A549 (cell line): ENCODE results near the gene MXD4. TPM values are rescaled to one million over a fixed set of nuclear protein-coding genes. Genes with fewer than 3 reads are reported as not detected.

Experiments used
- ATAC-seq, 2 experiments: fragments of 200-7000 bp in 1 of 2; fragments of >200 bp in 1 of 2; cut with Nextera tagmentation in 1 of 2; cut with Tn5 transposase in 1 of 2; 3 replicates each; pipeline versions ENCODE4 v1.8.0 to v1.9.1; 2018 to 2020; ENCODE audit warnings: mild to moderate bottlenecking in 1 of 2, moderate library complexity in 1 of 2
- CTCF ChIA-PET: fragments of 300-600 bp; sonication (Branson Sonifier 250); formaldehyde crosslinking; extraction: SDS; loops from one replicate; lab custom pipeline; 2021; ENCODE audit warnings: antibody characterized with exemption, inconsistent platforms; lab: Yijun Ruan, JAX
- POLR2A ChIA-PET: fragments of 350-600 bp; formaldehyde crosslinking; extraction: SDS; loops from one replicate; lab custom pipeline; 2021; ENCODE audit warnings: antibody characterized with exemption, inconsistent platforms; lab: Yijun Ruan, JAX
- DNase-seq, 2 experiments: peaks; one replicate each; pipeline versions ENCODE4 v3.0.0 to v3.0.0-alpha.2; 2011 to 2016; ENCODE audit warnings: low read depth in 1 of 2, low spot score in 1 of 2
- FAIRE-seq: peaks from 2 replicates; lab custom pipeline; 2011; peaks lifted over from hg19 to GRCh38; lab: Jason Lieb, UNC
- H3K27ac ChIP-seq, 2 experiments: fragments of >200 bp; sonication (Bioruptor Twin); formaldehyde crosslinking; 3 replicates each; pipeline ENCODE4 v1.5.1; 2016 to 2017
- H3K4me1 ChIP-seq: fragments of >200 bp; sonication (Bioruptor Twin); formaldehyde crosslinking; 3 replicates; pipeline ENCODE4 v1.6.1; 2016
- H3K4me2 ChIP-seq: fragments of >200 bp; sonication (Bioruptor Twin); formaldehyde crosslinking; 3 replicates; pipeline ENCODE4 v1.6.1; 2016
- H3K4me3 ChIP-seq: fragments of >200 bp; sonication (Bioruptor Twin); formaldehyde crosslinking; 3 replicates; pipeline ENCODE4 v1.5.1; 2016
- H3K9me3 ChIP-seq: fragments of >200 bp; sonication (Bioruptor Twin); formaldehyde crosslinking; 3 replicates; pipeline ENCODE4 v1.6.1; 2016
- CBX2 ChIP-seq: fragments of 200-600 bp; sonication (generic); IDR thresholded peaks from 2 replicates; pipeline ENCODE4 v1.6.1; 2016; ENCODE audit warnings: low read depth, mild to moderate bottlenecking, borderline replicate concordance
- CEBPB ChIP-seq, 2 experiments: fragments of >200 bp in 1 of 2; sonication (Bioruptor Twin) in 1 of 2; formaldehyde crosslinking in 1 of 2; IDR thresholded peaks; 2 replicates each; pipeline ENCODE4 v1.6.1; 2012 to 2016
- CHD2 ChIP-seq: fragments of 150-350 bp; IDR thresholded peaks from 2 replicates; pipeline ENCODE4 v1.6.1; 2014; ENCODE audit warnings: low read length; ENCODE audit not compliant: partially characterized antibody
- EP300 ChIP-seq, 2 experiments: fragments of >200 bp; sonication (Bioruptor Twin); formaldehyde crosslinking; IDR thresholded peaks; 2 replicates in 1 of 2; 3 replicates in 1 of 2; pipeline ENCODE4 v1.6.1; 2016 to 2017
- FOSB ChIP-seq: fragments of 250-450 bp; sonication (Bioruptor Pico); IDR thresholded peaks from 2 replicates; pipeline ENCODE4 v1.5.0; 2020; ENCODE audit warnings: mild to moderate bottlenecking, moderate library complexity
- HOXB13 ChIP-seq: fragments of 250-450 bp; sonication (Bioruptor Pico); IDR thresholded peaks from 2 replicates; pipeline ENCODE4 v1.5.0; 2020; ENCODE audit warnings: low read depth, mild to moderate bottlenecking, moderate library complexity
- RARB ChIP-seq: fragments of 250-450 bp; sonication (Bioruptor Pico); IDR thresholded peaks from 2 replicates; pipeline ENCODE4 v1.8.0; 2021; ENCODE audit warnings: mild to moderate bottlenecking, moderate library complexity
- SMC3 ChIP-seq: fragments of >200 bp; sonication (Bioruptor Twin); formaldehyde crosslinking; IDR thresholded peaks from 3 replicates; pipeline ENCODE4 v1.6.1; 2018; ENCODE audit warnings: inconsistent platforms
- SREBF2 ChIP-seq: fragments of 450-650 bp; IDR thresholded peaks from 2 replicates; pipeline ENCODE4 v1.6.1; 2014; ENCODE audit warnings: mild to moderate bottlenecking, moderate library complexity
- TP53 ChIP-seq: fragments of 250-450 bp; sonication (Bioruptor Pico); IDR thresholded peaks from 2 replicates; pipeline ENCODE4 v1.5.0; 2021; ENCODE audit warnings: mild to moderate bottlenecking, moderate library complexity
- ZC3H11A ChIP-seq: fragments of 450-650 bp; IDR thresholded peaks from 2 replicates; pipeline ENCODE4 v1.6.1; 2014; ENCODE audit warnings: antibody characterized with exemption, mild to moderate bottlenecking
- ZFP36 ChIP-seq: fragments of 450-650 bp; IDR thresholded peaks from 2 replicates; pipeline ENCODE4 v1.6.1; 2014; ENCODE audit warnings: borderline replicate concordance; ENCODE audit not compliant: partially characterized antibody
- ZNF302 ChIP-seq: fragments of 250-450 bp; sonication (Bioruptor Pico); IDR thresholded peaks from 2 replicates; pipeline ENCODE4 v1.9.0; 2021; ENCODE audit warnings: inconsistent platforms, mild to moderate bottlenecking, moderate library complexity
- WGBS: methylation state at CpG from one replicate; pipeline ENCODE4 v1.1.6; 2017; ENCODE audit errors: missing lambda C conversion rate; 5-methylcytosine and 5-hydroxymethylcytosine counted together
- polyA plus RNA-seq, 4 experiments: library from polyadenylated mRNA; depleted of rRNA in 3 of 4; stranded (reverse); fragments of >200 nt; fragmentation: RNase III in 1 of 4; extraction: RNeasy Plus Mini Kit Qiagen cat#74134 plus additional on column Dnase treatment in 1 of 4; gene quantifications; 2 replicates in 3 of 4; 3 replicates in 1 of 4; pipeline ENCODE4 v1.2.3, GENCODE V29; 2011 to 2017
- TF ChIP-seq, protein P1 (sequence below): fragments of 150-350 bp; IDR thresholded peaks from 2 replicates; pipeline ENCODE4 v1.6.1; 2014; ENCODE audit warnings: low read depth, mild to moderate bottlenecking, low read length
- TF ChIP-seq, protein P2 (sequence below): fragments of >200 bp; sonication (Bioruptor Twin); formaldehyde crosslinking; IDR thresholded peaks from 3 replicates; pipeline ENCODE4 v1.5.1; 2016
- TF ChIP-seq, protein P3 (sequence below): fragments of 250-450 bp; sonication (Bioruptor Pico); IDR thresholded peaks from 2 replicates; pipeline ENCODE4 v1.5.0; 2020; ENCODE audit warnings: low read depth, mild to moderate bottlenecking, moderate library complexity
- TF ChIP-seq, protein P4 (sequence below): IDR thresholded peaks from 2 replicates; pipeline ENCODE4 v1.6.1; 2012; ENCODE audit warnings: low read depth, borderline replicate concordance
- TF ChIP-seq, protein P5 (sequence below): fragments of >200 bp; sonication (Bioruptor Twin); formaldehyde crosslinking; IDR thresholded peaks from 2 replicates; pipeline ENCODE4 v1.6.1; 2016
- TF ChIP-seq, protein P6 (sequence below): IDR thresholded peaks from 2 replicates; pipeline ENCODE4 v1.6.1; 2012
- TF ChIP-seq, protein P7 (sequence below): fragments of 200-600 bp; sonication (generic); IDR thresholded peaks from 2 replicates; pipeline ENCODE4 v1.6.1; 2016; ENCODE audit warnings: antibody characterized with exemption, mild to moderate bottlenecking, moderate library complexity

The MXD4 gene
- polyA plus RNA-seq, 2 of the 4 experiments (the other 2 are of a cell fraction): 10.8 to 18.5 TPM

DNA sequence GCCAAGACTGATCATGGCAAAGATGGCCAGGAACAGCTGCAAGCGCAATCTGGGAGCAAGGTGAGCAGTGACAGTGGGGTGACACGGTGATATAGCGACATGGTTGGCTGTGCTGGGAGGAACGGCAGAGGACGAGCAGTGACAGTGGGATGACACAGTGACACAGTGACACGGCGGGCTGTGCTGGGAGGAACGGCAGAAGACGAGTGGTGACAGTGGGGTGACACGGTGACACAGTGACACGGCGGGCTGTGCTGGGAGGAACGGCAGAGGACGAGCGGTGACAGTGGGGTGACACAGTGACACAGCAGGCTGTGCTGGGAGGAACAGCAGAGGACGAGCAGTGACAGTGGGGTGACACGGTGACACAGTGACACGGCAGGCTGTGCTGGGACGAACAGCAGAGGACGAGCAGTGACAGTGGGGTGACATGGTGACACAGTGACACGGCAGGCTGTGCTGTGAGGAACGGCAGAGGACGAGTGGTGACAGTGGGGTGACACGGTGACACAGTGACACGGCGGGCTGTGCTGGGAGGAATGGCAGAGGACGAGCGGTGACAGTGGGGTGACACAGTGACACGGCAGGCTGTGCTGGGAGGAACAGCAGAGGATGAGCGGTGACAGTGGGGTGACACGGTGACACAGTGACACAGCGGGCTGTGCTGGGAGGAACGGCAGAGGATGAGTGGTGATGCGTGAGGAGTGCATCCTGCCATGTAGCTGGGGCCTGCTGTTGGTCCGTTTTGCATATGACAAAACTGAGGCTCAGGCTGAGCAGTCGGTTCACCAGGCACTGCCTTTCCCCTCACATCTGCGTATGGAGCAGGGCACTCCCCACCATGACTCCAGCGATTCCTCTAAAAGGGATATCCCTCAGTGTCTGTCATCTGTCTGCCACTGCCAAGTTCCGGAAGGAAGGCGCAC is 36.0 kb upstream of the MXD4 start:
- Histone ChIP-seq H3K9me3 (no peaks in the 10 kb centered on the region), H3K4me1 (no peaks in the 10 kb centered on the region), H3K4me3 (no peak overlapping the region), H3K27ac (no peak overlapping the region)
- no peak for ATAC-seq
- FAIRE-seq: no peak
- CTCF ChIA-PET: no interaction called here
- 86% methylated on average over 37 of the region's 40 CpGs for WGBS
- TF ChIP-seq, protein P1, sequence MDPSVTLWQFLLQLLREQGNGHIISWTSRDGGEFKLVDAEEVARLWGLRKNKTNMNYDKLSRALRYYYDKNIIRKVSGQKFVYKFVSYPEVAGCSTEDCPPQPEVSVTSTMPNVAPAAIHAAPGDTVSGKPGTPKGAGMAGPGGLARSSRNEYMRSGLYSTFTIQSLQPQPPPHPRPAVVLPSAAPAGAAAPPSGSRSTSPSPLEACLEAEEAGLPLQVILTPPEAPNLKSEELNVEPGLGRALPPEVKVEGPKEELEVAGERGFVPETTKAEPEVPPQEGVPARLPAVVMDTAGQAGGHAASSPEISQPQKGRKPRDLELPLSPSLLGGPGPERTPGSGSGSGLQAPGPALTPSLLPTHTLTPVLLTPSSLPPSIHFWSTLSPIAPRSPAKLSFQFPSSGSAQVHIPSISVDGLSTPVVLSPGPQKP: no peak
- TF ChIP-seq SMC3: no peak
- TF ChIP-seq, all 56 proteins: peak for 0
- no peak overlapping the region for H3K4me2 ChIP-seq
- DNase-seq: no peak
- POLR2A ChIA-PET: no interaction called here

DNA sequence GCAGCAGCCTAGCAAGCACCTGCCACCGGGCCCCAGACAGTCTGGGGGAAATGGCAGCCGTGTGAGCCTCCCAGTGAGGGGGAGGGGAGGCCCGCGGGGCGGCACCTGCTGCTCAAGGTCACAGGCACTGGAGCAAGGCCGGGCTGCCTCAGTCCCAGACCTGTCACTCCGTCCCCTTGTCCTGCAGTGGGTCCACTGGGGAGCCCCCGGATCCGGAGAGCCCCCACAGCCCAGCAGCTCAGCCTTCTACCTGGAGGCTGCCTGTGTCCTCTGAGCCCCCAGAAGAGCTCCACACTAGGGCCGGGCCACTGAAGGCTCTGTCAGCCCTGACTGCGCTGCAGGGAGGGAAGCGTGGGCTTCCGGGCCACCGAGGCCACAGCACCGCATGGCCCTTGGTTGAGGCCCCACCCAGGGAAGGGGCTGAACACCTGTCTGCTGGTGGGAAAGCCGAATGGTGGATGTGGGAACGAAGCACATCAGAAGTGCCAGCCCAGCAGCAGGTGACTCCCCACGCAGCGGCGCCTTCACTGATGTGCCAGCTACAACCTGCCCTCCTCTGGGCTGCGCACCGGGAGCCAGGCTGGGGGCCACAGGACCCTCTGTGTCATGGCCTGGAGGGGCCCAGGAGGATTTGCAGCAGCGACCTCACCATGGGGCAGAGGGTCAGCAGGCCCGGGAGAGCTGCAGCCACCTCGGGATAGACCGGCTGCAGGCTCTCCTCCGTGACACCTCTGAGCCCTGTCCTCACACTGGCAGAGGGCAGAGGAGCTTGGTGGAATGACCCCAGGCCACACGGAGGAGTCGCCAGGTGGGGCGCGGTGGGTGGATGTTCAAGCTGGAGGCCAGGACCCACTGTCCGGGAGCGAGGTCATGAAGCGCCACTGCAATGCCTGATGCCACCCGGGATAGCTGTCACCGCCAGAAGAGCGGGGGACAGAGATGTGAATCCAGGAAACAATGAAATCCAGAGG is 35.0 kb upstream of the MXD4 start:
- 81% methylated on average over 8 of the region's 37 CpGs for WGBS
- POLR2A ChIA-PET: no interaction called here
- DNase-seq (no peak), ATAC-seq (no peak), FAIRE-seq (no peak)
- no peak overlapping the region for H3K4me2 ChIP-seq
- no peaks in the 10 kb centered on the region for H3K4me1 ChIP-seq
- no peak for TF ChIP-seq RARB (CRISPR knock-in tag)
- no peak for TF ChIP-seq ZNF302 (CRISPR knock-in tag)
- TF ChIP-seq TP53: no peak
- no peak for TF ChIP-seq CHD2
- TF ChIP-seq, protein P2, sequence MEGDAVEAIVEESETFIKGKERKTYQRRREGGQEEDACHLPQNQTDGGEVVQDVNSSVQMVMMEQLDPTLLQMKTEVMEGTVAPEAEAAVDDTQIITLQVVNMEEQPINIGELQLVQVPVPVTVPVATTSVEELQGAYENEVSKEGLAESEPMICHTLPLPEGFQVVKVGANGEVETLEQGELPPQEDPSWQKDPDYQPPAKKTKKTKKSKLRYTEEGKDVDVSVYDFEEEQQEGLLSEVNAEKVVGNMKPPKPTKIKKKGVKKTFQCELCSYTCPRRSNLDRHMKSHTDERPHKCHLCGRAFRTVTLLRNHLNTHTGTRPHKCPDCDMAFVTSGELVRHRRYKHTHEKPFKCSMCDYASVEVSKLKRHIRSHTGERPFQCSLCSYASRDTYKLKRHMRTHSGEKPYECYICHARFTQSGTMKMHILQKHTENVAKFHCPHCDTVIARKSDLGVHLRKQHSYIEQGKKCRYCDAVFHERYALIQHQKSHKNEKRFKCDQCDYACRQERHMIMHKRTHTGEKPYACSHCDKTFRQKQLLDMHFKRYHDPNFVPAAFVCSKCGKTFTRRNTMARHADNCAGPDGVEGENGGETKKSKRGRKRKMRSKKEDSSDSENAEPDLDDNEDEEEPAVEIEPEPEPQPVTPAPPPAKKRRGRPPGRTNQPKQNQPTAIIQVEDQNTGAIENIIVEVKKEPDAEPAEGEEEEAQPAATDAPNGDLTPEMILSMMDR: no peak
- TF ChIP-seq FOSB: no peak
- TF ChIP-seq, protein P3, sequence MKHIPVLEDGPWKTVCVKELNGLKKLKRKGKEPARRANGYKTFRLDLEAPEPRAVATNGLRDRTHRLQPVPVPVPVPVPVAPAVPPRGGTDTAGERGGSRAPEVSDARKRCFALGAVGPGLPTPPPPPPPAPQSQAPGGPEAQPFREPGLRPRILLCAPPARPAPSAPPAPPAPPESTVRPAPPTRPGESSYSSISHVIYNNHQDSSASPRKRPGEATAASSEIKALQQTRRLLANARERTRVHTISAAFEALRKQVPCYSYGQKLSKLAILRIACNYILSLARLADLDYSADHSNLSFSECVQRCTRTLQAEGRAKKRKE (CRISPR knock-in tag): no peak
- TF ChIP-seq, protein P4, sequence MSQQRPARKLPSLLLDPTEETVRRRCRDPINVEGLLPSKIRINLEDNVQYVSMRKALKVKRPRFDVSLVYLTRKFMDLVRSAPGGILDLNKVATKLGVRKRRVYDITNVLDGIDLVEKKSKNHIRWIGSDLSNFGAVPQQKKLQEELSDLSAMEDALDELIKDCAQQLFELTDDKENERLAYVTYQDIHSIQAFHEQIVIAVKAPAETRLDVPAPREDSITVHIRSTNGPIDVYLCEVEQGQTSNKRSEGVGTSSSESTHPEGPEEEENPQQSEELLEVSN: no peak
- CTCF ChIA-PET: no interaction called here
- no peak overlapping the region for H3K27ac ChIP-seq
- no peak overlapping the region for H3K4me3 ChIP-seq
- no peaks in the 10 kb centered on the region for H3K9me3 ChIP-seq

DNA sequence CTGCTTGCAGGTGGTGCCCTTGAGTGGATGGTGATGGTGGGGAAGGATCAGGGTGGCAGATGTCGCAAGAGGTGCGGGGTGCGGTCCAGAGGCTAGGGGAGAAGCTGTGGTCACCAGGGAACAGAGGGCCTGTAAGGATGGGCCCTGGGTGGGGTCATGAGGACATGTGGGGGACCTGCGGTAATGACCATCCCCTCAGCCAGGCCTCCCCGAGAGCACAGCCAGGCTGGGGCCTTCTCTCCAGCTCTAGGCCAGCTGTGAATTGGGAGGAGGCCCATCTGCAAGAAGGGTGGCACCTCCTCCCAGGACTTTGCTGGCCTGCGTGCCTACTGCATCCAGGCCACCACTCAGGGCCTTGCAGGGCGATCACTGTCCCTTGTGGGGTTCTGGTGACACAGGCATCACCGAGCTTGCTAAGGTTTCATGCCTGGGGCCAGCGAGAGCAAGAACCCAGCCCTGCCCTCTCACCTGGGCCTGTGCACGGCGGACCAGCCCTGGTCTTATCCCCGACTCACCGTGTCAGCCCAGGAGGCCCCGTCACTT is 34.1 kb upstream of the MXD4 start:
- H3K4me2 ChIP-seq: no peak overlapping the region
- ATAC-seq (no peak), FAIRE-seq (no peak), DNase-seq (no peak)
- CTCF ChIA-PET: no interaction called here
- H3K27ac ChIP-seq: no peak overlapping the region
- no peaks in the 10 kb centered on the region for H3K4me1 ChIP-seq
- 87% methylated on average over 10 of the region's 14 CpGs for WGBS
- no peaks in the 10 kb centered on the region for H3K9me3 ChIP-seq
- POLR2A ChIA-PET: no interaction called here
- H3K4me3 ChIP-seq: no peak overlapping the region
- TF ChIP-seq, protein P5, sequence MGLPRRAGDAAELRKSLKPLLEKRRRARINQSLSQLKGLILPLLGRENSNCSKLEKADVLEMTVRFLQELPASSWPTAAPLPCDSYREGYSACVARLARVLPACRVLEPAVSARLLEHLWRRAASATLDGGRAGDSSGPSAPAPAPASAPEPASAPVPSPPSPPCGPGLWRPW: no peak
- TF ChIP-seq ZFP36 (no peak), CBX2 (no peak), HOXB13 (no peak), EP300 (IDR thresholded peaks at IDR 0.05) (no peak), CEBPB (IDR thresholded peaks at IDR 0.05) (no peak), SREBF2 (no peak), ZC3H11A (no peak)
- TF ChIP-seq, protein P6, sequence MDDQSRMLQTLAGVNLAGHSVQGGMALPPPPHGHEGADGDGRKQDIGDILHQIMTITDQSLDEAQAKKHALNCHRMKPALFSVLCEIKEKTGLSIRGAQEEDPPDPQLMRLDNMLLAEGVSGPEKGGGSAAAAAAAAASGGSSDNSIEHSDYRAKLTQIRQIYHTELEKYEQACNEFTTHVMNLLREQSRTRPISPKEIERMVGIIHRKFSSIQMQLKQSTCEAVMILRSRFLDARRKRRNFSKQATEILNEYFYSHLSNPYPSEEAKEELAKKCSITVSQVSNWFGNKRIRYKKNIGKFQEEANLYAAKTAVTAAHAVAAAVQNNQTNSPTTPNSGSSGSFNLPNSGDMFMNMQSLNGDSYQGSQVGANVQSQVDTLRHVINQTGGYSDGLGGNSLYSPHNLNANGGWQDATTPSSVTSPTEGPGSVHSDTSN: no peak
- TF ChIP-seq, protein P7, sequence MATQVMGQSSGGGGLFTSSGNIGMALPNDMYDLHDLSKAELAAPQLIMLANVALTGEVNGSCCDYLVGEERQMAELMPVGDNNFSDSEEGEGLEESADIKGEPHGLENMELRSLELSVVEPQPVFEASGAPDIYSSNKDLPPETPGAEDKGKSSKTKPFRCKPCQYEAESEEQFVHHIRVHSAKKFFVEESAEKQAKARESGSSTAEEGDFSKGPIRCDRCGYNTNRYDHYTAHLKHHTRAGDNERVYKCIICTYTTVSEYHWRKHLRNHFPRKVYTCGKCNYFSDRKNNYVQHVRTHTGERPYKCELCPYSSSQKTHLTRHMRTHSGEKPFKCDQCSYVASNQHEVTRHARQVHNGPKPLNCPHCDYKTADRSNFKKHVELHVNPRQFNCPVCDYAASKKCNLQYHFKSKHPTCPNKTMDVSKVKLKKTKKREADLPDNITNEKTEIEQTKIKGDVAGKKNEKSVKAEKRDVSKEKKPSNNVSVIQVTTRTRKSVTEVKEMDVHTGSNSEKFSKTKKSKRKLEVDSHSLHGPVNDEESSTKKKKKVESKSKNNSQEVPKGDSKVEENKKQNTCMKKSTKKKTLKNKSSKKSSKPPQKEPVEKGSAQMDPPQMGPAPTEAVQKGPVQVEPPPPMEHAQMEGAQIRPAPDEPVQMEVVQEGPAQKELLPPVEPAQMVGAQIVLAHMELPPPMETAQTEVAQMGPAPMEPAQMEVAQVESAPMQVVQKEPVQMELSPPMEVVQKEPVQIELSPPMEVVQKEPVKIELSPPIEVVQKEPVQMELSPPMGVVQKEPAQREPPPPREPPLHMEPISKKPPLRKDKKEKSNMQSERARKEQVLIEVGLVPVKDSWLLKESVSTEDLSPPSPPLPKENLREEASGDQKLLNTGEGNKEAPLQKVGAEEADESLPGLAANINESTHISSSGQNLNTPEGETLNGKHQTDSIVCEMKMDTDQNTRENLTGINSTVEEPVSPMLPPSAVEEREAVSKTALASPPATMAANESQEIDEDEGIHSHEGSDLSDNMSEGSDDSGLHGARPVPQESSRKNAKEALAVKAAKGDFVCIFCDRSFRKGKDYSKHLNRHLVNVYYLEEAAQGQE: no peak
